ENCODE data around the gene AASDH.

AASDH gene

DNA sequence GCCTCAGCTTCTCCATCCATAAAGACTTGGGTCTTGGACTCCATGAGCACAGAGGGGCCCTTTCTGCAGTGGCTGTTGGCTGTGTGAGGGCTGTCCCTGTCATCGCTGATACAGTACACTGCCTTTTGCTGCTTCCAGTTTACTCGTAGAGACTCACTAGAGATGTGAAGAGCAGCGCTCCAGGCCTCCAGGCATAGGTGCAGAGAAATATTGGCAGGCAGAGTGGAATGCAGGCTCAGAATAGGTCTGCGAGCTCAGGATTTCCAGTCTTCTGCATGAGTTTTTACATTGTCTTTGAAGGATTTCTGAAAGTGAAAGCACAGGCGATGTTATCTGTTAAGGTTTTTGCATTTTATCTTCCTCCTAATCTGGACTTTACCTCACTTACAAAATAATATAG lies 97.4 kb downstream of the AASDH start:
- Mint-ChIP-seq H3K36me3 (no peaks in the 10 kb centered on the region), H3K9me3 (peaks cover 3% of the 10 kb centered on the region), H3K4me3 (no peak overlapping the region), H3K4me1 (peaks cover 9% of the 10 kb centered on the region), H3K27ac (no peak overlapping the region)
- no peak for ATAC-seq
- DNase-seq (ENCODE audit: low spot score in 2 of 2), result no peak

DNA sequence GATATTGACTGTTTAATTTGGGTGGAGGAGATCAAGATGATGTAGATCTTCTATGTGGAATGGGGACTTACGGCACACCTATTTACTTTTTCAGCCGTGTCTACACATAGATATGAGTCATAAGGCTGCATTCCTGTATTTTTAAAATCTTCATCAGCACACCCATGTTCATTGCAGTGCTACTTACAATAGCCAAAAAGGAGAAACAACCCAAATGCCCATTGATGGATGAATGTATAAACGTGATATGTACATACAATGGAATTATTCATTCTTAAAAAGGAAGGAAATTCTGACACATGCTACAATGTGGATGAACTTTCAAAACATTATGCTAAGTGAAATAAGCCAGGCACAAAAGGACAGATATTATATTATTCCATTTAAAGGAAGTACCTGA lies 98.6 kb downstream of the AASDH start:
- H3K4me1 Mint-ChIP-seq, result peaks cover 9% of the 10 kb centered on the region
- H3K27ac Mint-ChIP-seq, result no peak overlapping the region
- H3K36me3 Mint-ChIP-seq, result no peaks in the 10 kb centered on the region
- ATAC-seq, result no peak
- DNase-seq (ENCODE audit: low spot score in 2 of 2), result no peak
- H3K4me3 Mint-ChIP-seq, result no peak overlapping the region
- peaks cover 3% of the 10 kb centered on the region for H3K9me3 Mint-ChIP-seq
